ENCODE results near the gene ZNF345.

ZNF345 gene

DNA sequence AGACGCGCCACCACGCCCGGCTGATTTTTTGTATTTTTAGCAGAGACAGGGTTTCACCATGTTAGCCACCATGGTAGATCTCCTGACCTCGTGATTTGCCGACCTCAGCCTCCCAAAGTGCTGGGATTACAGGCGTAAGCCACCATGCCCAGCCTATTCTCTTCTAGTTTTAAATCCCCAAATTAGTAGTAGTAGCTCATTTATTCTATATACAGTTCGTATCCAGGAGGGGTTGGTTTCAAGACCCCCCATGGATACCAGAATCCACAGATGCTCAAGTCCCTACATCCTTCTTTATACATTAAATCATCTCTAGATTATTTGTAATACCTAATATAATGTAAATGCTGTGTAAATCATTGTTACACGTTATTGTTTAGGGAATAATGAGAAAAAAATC, 67.4 kb downstream of the ZNF345 start:
- DNase-seq (ENCODE audit: low spot score), result no peak

All from CD4-positive, alpha-beta T cell treated with Interleukin-15 for 4 hours (primary cell).